Common myeloid progenitor, CD34-positive (primary cell): Measurements from ENCODE around the gene TAS2R60.
"Not testable (repeated sequence)": the region's sequence is repeated elsewhere in the genome, so short reads cannot be mapped to it uniquely, and the experiment has no call there.

Experiments
- CTCF ChIA-PET: fragments of 350-600 bp; sonication (Branson Sonifier 250); formaldehyde crosslinking; loops from one replicate; lab custom pipeline; 2021; ENCODE audit warnings: antibody characterized with exemption; lab: Charles Lee
- POLR2A ChIA-PET: fragments of 350-600 bp; sonication (Branson Sonifier 250); formaldehyde crosslinking; loops from one replicate; lab custom pipeline; 2021; ENCODE audit warnings: antibody characterized with exemption; lab: Charles Lee
- DNase-seq, 3 donors: peaks; one replicate each; pipeline versions ENCODE4 v3.0.0 to v3.0.0-alpha.2; 2013
- H3K27ac ChIP-seq, 2 experiments: 1 replicate in 1 of 2; 2 replicates in 1 of 2; pipeline ENCODE4 v1.7.0; 2013; ENCODE audit warnings: inconsistent platforms in 2 of 2, low read length in 2 of 2, mild to moderate bottlenecking in 2 of 2, low read depth in 1 of 2, moderate library complexity in 1 of 2; ENCODE audit not compliant: severe bottlenecking in 2 of 2, insufficient read depth in 1 of 2, poor library complexity in 1 of 2
- H3K27me3 ChIP-seq, 5 experiments: replicated peaks in 2 of 5; 1 replicate in 3 of 5; 2 replicates in 2 of 5; pipeline versions ENCODE4 v1.6.1 to v1.7.0; 2013; ENCODE audit warnings: low read length in 4 of 5, mild to moderate bottlenecking in 2 of 5, moderate library complexity in 2 of 5, inconsistent platforms in 1 of 5; ENCODE audit not compliant: insufficient read depth in 5 of 5, control insufficient read depth in 4 of 5
- H3K36me3 ChIP-seq, 4 experiments: 1 replicate in 2 of 4; 2 replicates in 2 of 4; pipeline versions ENCODE4 v1.6.1 to v1.7.0; 2013; ENCODE audit warnings: low read length in 3 of 4, control low read depth in 1 of 4, mild to moderate bottlenecking in 1 of 4; ENCODE audit not compliant: control insufficient read depth in 4 of 4, insufficient read depth in 4 of 4
- H3K4me1 ChIP-seq, 4 experiments: 1 replicate in 3 of 4; 2 replicates in 1 of 4; pipeline versions ENCODE4 v1.6.1 to v1.7.1; 2013; ENCODE audit warnings: low read length in 3 of 4, mild to moderate bottlenecking in 3 of 4, control low read depth in 1 of 4, inconsistent platforms in 1 of 4, moderate library complexity in 1 of 4; ENCODE audit not compliant: control insufficient read depth in 4 of 4, insufficient read depth in 4 of 4; ENCODE audit errors: control extremely low read depth in 1 of 4
- H3K4me3 ChIP-seq, 7 experiments: 1 replicate in 4 of 7; 2 replicates in 3 of 7; pipeline versions ENCODE4 v1.5.1 to v1.7.0; 2013; ENCODE audit warnings: mild to moderate bottlenecking in 7 of 7, low read length in 6 of 7, moderate library complexity in 6 of 7, inconsistent platforms in 2 of 7, low read depth in 2 of 7, control low read depth in 1 of 7; ENCODE audit not compliant: insufficient read depth in 4 of 7, control insufficient read depth in 1 of 7; ENCODE audit errors: extremely low read depth in 1 of 7
- H3K9me3 ChIP-seq, 5 experiments: 1 replicate in 4 of 5; 2 replicates in 1 of 5; pipeline versions ENCODE4 v1.6.1 to v1.7.1; 2013; ENCODE audit warnings: low read length in 4 of 5, mild to moderate bottlenecking in 2 of 5, inconsistent platforms in 1 of 5, low read depth in 1 of 5, moderate library complexity in 1 of 5; ENCODE audit not compliant: control insufficient read depth in 4 of 5, insufficient read depth in 2 of 5; ENCODE audit errors: control extremely low read depth in 1 of 5
- WGBS: methylation state at CpG from one replicate; pipeline ENCODE4 v1.1.5; 2013; ENCODE audit not compliant: insufficient coverage; 5-methylcytosine and 5-hydroxymethylcytosine counted together

TAS2R60 gene

DNA sequence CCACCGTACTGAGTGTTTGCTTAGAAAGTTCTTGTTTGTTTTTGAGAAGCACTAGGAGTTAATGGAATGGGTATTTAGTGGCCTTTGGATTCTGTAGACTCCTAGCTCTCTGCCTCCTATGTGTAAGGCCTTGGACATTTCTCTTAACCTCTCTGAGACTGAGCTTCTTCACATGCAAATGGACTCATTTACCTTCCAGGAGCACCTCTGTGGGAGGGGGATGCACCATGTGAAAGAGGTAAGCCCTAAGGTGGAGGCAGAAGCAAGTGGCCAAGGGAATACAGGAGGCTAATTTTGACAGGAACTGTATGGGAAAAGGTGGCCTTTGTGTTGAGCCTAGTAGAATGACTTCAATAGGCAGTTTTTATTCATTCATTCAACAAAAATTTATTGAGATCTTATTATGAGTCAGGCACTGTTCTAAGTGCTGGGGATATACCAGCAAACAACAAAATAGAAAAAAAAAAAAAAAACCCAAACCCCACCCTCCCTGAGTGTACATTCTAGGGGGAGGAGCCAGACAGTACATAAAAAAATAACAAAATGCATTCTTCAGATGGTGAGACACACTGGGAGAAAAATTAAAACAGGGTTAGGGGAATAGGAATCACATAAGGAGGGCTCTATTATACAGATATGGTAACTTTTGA, 25.4 kb upstream of the TAS2R60 start:
- ChIA-PET CTCF (interaction anchor here (0.8 to 5.8 kb wide), 13 partner anchors 9 to 178 kb away, joined by 3 to 39 read pairs (median 3); partner anchors contain the start of gene EPHA1), POLR2A (no interaction called here)
- no peak for DNase-seq
- Histone ChIP-seq H3K4me3 (no peak overlapping the region), H3K36me3 (peaks cover 0 to 2% (median 0%) of the 10 kb centered on the region in 4 experiments), H3K27me3 (no peaks in the 10 kb centered on the region), H3K27ac (no peak overlapping the region), H3K4me1 (peaks cover 0 to 11% (median 8%) of the 10 kb centered on the region in 4 experiments), H3K9me3 (peaks cover 0 to 4% (median 0%) of the 10 kb centered on the region in 5 experiments)
- WGBS: no CpG with 5 or more reads among the region's 1 CpG

DNA sequence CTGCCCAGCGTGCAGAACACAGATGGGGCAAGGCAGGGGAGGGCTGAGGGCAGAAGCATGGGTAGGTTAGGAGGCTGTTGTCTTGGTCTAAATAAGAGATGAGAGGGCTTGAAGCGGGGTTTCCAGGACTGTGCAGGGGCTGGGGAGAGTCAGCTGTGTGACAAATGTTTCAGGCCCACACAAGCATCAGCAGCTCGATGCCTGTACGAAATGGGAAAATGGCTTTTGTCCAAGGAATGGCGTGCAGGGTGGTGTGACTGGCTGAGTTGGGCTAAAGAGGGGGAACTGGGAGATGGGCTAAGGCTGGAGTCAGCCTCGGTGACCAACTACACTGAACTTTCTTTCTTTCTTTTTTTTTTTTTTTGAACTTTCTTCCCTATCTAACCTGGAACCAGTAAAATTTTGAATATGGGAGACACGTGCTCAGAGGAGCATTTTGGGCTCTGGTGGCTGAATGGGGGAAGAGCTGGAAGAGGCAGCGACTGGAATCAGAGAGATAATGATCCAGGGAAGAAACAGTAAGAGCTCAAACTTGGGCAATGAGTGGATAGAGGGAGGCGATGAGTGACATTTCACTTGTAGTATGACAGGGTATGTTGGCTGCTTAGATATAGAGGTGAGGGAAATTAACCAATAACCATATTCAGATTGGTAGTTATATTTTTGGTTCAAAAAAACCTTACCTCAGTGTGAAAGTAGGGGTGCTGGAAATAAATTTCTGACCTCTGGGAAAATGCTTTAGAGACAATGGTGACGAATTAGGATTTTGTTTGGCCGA, 24.4 kb upstream of the TAS2R60 start:
- H3K4me3 ChIP-seq: no peak overlapping the region
- POLR2A ChIA-PET: no interaction called here
- WGBS: 98% methylated on average over 8 of the region's 11 CpGs
- CTCF ChIA-PET: interaction anchor here (0.6 to 5.8 kb wide), 5 partner anchors 8 to 179 kb away, joined by 3 to 39 read pairs (median 4); partner anchors contain the start of gene EPHA1
- H3K4me1 ChIP-seq: peaks cover 0 to 8% (median 4%) of the 10 kb centered on the region in 4 experiments
- H3K27me3 ChIP-seq: no peaks in the 10 kb centered on the region
- DNase-seq: no peak
- H3K27ac ChIP-seq: no peak overlapping the region
- peaks cover 0 to 4% (median 0%) of the 10 kb centered on the region in 5 experiments for H3K9me3 ChIP-seq
- peaks cover 0 to 2% (median 0%) of the 10 kb centered on the region in 4 experiments for H3K36me3 ChIP-seq

DNA sequence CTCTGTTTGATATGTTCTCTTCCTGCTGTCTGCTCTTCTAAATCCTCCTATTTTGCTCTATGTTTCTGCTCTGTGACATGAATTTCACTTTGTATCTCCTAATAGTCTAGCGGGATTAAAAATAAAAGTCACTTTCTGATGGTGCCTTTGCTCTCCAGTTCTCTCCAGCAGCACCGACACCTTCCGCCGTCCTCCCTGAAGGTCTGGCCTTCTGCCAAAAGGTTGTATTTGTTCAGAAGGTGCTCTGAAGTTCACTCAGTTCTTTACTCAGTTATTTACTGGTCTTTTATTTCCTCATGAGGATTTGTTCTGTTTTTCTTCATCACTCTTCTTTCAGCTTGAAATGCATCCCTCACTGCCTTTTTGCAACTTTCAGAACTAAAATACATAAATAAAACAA, 23.4 kb upstream of the TAS2R60 start:
- H3K27ac ChIP-seq: no peak overlapping the region
- no peak overlapping the region for H3K4me3 ChIP-seq
- no peak for DNase-seq
- peaks cover 0 to 4% (median 0%) of the 10 kb centered on the region in 5 experiments for H3K9me3 ChIP-seq
- 100% methylated on average over 2 of the region's 4 CpGs for WGBS
- H3K4me1 ChIP-seq: peaks cover 0 to 8% (median 4%) of the 10 kb centered on the region in 4 experiments
- ChIA-PET POLR2A (no interaction called here), CTCF (no interaction called here)
- no peaks in the 10 kb centered on the region for H3K27me3 ChIP-seq
- peaks cover 0 to 2% (median 0%) of the 10 kb centered on the region in 4 experiments for H3K36me3 ChIP-seq

GRCh38 chr7:143420624-143421023, 22.6 kb upstream of the TAS2R60 start:
- CTCF ChIA-PET: interaction anchor here (0.7 kb wide), 1 partner anchor 11 kb away, joined by 3 read pairs; no protein-coding TSS in a partner anchor
- H3K27me3 ChIP-seq, POLR2A ChIA-PET, DNase-seq, H3K27ac ChIP-seq, H3K36me3 ChIP-seq, H3K9me3 ChIP-seq, H3K4me3 ChIP-seq, H3K4me1 ChIP-seq: not testable (repeated sequence)
- 100% methylated on average over 1 of the region's 3 CpGs for WGBS

- H3K9me3 ChIP-seq: peaks cover 0 to 4% (median 0%) of the 10 kb centered on the region in 5 experiments
- peaks cover 0 to 2% (median 0%) of the 10 kb centered on the region in 4 experiments for H3K36me3 ChIP-seq
- H3K4me3 ChIP-seq: no peak overlapping the region
- WGBS: 76% methylated on average over 3 of the region's 3 CpGs
- H3K27me3 ChIP-seq: no peaks in the 10 kb centered on the region
- POLR2A ChIA-PET: no interaction called here
- H3K4me1 ChIP-seq: peaks cover 0 to 10% (median 5%) of the 10 kb centered on the region in 4 experiments
- no peak for DNase-seq
- CTCF ChIA-PET: interaction anchor here (1.0 to 2.2 kb wide), 3 partner anchors 11 to 182 kb away, joined by 3 to 5 read pairs (median 5); no protein-coding TSS in a partner anchor
- no peak overlapping the region for H3K27ac ChIP-seq
Measured at GRCh38 chr7:143422033-143422432, 21.2 kb upstream of the TAS2R60 start.

GRCh38 chr7:143424476-143424875, 18.8 kb upstream of the TAS2R60 start:
- POLR2A ChIA-PET, H3K9me3 ChIP-seq, H3K36me3 ChIP-seq, H3K27me3 ChIP-seq, H3K4me3 ChIP-seq, H3K27ac ChIP-seq, DNase-seq: not testable (repeated sequence)
- CTCF ChIA-PET: interaction anchor here (2.3 kb wide), 1 partner anchor 9 kb away, joined by 6 read pairs; no protein-coding TSS in a partner anchor
- WGBS: 95% methylated on average over 8 of the region's 34 CpGs
- H3K4me1 ChIP-seq: peaks cover 0 to 10% (median 5%) of the 10 kb centered on the region in 4 experiments
